SW 1271 (cell line): ENCODE measurements around the gene PAQR5.
A peak's percentile ranks its signal among the peaks of the same experiment; 100 is the strongest.
"Not testable (repeated sequence)": the region's sequence is repeated elsewhere in the genome, so short reads cannot be mapped to it uniquely, and the experiment has no call there.

Experiments
- DNase-seq, 2 experiments: peaks; one replicate each; lab custom pipeline; 2025; lab: John Stamatoyannopoulos, UW

Gene PAQR5

DNA sequence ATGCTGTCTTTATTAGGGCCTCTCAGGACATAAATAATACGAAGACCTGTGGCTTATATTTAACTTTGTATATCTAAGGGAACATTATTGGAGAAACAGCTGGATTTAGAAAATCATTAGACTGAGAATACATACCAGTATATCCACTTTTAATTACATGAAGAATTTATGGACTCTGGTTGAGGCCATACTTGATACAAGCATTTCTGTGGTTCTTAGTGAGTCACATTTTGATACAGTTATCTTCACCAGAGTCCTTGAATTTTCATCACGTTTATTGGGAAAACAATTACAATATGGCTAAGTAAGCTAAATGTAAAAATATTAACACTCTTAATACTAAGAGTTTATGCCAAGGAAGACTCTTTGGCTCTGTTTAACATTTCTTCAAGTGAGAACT is 125.3 kb downstream of the PAQR5 start:
- DNase-seq: no peak

DNA sequence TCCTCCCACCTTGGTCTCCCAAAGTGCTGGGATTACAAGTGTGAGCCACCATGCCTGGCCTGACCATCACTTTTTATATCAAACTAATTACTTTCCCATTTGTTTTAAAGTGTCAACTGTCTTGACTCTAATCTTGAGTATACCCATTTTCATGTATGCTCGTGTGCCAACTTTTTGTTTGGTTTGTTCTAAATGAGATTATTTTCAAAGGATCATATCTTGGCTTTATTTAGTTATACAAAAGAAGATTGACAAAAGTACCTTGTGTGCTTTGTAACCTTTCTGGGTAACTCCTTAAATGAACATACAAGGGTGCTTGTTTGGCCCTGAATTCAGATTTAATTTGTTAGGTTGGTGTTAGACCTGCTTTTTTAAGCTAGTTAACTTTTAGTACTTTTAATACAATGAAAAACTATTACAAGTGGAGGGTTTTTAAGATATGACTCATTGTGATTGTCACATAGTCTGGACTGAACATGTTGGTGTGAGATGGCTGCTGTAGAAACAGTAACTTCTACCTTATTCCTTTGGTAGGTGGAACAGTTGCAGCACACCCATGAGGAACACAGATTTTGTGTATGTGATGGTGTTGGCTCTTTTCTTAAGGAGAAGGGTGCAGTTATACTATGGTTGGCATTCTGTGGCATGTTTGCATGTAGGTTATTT is 126.2 kb downstream of the PAQR5 start:
- DNase-seq: no peak

DNA sequence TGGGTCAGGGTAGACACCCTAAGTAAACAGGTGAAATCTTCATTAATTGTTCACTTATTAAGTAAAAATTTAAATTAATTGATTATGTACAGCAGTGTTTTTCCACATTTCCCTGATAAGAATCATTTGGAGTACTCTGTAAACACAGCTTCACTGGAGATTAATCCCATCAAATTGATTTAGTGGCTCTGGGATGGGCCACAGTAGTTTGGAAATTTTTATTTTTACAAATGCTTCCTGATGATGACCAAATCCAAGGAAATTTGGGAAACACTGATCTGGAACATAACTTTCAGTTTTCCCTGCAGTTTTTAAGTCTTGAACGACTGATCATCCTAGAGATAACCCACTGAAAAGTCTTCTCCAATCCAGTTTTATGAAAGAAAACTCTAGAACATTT is 135.1 kb downstream of the PAQR5 start:
- DNase-seq: no peak

DNA sequence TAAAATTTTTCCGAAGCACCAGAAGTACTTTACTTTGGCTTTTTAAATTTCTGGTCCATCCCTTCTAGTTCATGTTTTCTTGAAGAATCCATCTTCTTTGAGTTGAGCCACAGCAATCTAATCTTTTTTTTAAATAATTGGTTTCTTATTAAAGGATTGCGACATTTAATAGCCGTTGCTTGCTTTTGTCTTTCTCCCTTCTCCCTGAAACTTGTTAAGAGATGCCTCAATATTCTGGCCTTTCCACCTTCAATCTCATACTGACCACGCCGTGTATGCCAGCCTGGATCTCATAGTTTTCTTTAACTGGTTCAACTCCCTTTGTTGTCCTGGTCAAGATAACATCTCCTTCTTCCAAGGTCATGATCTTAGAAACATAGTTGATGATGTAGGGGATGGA is 135.5 kb downstream of the PAQR5 start:
- DNase-seq: no peak

DNA sequence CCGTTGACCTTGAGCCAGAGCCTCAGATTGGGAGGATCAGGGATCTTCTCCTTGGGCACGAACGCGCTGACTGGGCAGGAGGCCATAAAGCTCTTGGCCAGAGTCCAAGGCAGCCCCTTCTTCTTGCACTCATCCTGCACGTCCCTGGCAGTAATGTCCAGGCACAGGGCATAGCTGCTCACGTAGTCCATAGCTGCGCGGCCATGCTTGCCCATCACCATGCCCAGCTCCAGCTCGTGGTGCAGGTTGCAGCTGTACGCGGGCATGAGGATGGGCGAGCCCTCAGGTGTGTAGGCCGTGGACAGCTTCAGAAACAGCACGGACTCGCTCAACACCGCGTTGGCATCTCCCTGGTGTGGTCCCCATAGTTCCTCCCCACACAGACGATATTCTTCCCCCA is 136.0 kb downstream of the PAQR5 start:
- no peak for DNase-seq

DNA sequence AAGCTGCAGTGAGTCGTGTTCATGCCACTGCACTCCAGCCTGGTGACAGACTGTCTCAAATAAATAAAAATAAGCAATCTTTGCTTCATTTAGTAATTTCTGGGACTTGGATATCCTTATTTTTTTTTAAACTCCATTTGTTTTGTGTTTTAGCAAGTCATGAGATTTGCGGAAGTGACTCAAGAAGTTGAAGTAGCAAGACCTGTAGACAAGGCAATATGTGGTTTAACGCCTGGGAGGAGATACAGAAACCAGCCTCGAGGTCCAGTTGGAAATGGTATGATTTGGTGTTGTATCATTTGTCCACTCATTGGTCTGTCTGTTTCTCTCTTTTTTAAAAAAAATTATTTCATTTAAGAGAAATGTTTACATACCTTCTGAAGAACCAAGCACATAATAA is 137.3 kb downstream of the PAQR5 start:
- no peak for DNase-seq

DNA sequence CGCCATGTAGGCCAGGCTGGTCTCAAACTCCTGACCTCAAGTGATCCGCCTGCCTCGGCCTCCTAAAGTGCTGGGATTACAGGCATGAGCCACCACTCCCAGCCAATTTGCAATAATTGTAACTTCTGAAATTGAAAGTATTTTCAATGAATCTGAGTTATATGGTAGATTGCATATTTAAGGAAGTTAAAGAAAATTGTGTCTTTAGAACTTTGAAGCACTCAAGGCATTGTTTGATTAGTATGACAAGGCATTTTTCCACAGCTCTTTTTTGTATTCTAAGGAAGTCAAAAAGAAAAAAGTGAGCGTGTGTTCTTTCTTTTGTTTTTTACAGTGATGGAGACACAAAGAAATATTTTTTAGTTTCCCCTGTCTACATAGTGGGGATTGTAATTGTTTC is 138.2 kb downstream of the PAQR5 start:
- DNase-seq: no peak

DNA sequence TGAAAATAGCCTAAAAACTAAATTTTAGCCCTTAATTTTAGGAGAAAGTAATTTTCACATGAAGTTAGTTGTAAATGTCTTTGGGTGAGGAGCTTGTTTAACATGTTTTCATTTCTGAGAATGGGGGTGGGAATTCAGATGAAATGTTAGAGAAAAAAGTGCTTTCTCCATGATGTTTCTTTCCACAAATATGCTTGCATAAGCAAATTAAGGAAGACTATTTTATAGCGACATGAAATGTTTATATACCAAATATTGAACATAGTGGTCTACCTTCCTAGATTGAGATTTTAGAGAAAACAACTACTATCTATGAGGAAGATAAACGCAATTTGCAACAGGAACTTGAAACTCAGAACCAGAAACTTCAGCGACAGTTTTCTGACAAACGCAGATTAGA is 140.9 kb downstream of the PAQR5 start:
- DNase-seq: no peak

DNA sequence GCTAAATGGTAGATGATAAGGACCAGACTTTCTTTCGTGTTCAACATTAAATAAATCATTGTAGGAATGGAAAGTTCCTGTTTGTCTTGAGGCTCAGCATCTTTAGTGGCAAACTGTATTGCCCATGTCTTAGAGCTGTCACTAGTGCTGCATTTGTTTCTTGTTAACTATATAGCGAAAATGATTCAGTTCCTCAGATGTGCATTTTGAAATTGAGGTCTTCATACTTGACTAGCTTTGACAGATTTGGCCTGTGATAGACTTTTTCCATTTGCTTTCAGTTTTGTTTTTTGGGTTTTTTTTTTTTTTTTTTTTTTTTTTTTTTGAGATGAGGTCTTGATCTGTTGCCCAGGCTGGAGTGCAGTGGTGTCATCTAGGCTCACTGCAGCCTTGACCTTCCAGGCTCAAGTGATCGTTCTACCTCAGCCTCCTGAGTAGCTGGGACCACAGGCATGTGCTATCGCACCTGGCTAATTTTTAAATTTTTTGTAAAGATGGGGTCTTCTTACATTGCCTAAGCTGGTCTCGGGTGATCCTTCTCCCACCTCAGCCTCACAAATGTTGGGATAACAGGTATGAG is 144.4 kb downstream of the PAQR5 start:
- no peak for DNase-seq

DNA sequence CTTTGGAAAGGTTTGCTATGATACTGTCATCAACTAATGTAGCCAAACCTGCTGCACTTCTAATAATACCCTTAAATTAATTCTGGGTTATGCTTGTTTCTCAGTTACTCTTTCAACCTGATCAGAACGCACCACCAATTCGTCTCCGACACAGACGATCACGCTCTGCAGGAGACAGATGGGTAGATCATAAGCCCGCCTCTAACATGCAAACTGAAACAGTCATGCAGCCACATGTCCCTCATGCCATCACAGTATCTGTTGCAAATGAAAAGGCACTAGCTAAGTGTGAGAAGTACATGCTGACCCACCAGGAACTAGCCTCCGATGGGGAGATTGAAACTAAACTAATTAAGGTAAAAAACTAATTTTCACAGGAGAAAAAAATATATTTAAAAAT is 146.0 kb downstream of the PAQR5 start:
- no peak for DNase-seq

DNA sequence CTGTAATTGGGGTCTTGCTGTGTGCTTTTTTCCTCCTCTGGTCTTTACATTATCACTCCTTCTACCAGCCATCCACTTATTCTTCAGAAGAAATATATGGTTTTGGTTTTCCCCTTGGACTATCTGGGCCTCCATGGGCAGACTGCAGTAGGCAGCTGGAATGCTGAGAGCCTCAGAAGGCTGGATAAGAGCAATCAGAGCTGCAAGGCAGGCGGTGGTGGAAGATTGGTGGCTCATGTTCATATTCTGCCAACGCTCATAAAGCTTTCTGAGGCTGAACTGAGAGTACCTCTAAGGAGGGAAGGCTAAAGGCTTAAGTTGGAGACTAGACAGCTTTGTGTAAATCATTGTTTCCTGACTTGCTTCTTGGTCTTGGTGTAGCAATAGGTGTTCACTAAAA is 148.2 kb downstream of the PAQR5 start:
- DNase-seq: no peak

DNA sequence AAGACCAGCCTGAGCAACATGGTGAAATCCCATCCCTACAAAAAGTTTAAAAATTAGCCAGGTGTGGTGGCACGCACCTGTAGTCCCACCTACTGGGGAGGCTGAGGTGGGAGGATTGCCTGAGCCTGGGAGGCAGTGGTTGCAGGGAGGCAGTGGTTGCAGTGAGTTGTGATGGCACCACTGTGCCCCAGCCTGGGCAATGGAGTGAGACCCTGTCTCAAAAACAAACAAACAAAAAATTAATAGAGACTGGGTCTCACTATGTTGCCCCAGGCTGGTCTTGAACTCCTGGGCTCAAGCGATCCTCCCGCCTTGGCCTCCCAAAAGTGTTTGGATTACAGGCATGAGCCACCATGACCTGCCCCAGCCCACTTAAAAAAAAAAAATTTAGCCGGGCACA is 151.5 kb downstream of the PAQR5 start:
- not testable (repeated sequence) for DNase-seq

DNA sequence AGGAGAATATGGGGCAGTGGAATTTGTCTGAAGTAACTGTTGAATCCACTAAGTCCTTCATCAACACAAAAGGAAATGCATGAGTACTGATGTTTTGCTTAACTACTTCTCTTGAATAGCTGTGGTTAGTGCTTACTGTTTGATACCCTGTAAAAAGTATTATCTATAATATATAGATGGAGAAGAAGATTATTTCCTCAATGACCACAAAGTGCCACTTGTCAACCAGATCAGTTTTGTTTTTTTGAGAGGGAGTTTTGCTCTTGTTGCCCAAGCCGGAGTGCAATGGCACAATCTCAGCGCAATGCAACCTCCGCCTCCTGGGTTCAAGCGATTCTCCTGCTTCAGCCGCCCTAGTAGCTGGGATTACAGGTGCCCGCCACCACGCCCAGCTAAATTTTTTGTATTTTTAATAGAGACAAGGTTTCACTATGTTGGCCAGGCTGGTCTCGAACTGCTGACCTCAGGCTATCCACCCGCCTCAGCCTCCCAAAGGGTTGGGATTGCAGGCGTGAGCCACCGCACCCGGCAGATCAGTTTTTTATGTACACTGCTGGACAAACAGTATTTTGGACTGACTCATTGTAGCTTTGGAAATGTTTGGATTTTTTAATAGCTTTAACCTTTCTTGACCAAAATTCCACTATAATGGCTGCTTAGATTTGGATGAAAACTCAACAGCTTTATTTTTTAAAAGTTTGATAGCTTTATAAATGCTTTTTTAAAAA is 152.4 kb downstream of the PAQR5 start:
- DNase-seq: no peak

DNA sequence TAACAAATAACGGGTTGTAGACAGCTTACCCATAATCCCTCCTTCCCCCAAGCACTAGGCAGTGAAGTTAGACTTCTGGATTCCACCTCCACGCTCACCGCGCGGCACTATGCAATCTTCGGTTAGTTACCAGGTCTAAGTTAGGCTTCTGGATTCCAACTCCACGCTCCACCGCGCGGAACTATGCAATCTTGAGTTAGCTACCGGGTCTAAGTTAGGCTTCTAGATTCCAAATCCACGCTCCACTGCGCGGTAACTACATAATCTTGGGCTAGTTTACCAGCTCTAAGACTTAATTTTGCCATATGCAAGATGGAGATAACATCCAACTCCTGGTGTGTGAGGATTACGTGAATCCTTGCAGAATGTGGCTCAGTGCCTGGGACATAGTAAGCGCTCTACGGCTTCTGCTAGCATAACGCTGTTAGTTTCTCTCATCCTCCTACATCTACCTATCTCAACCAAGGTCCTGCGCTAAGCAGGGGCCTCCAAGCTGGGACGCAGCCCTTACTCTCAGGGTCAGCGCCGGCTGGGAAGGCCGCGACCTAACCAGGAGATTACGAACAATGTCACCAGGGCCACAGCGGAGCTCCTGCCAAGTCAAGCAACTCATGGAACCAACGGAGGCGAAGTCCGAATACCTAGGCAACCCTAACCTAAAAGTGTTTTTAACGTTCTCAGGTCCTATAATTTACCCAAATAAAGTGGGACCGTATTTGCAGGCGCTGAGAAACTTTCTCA is 153.4 kb downstream of the PAQR5 start:
- DNase-seq: no peak

DNA sequence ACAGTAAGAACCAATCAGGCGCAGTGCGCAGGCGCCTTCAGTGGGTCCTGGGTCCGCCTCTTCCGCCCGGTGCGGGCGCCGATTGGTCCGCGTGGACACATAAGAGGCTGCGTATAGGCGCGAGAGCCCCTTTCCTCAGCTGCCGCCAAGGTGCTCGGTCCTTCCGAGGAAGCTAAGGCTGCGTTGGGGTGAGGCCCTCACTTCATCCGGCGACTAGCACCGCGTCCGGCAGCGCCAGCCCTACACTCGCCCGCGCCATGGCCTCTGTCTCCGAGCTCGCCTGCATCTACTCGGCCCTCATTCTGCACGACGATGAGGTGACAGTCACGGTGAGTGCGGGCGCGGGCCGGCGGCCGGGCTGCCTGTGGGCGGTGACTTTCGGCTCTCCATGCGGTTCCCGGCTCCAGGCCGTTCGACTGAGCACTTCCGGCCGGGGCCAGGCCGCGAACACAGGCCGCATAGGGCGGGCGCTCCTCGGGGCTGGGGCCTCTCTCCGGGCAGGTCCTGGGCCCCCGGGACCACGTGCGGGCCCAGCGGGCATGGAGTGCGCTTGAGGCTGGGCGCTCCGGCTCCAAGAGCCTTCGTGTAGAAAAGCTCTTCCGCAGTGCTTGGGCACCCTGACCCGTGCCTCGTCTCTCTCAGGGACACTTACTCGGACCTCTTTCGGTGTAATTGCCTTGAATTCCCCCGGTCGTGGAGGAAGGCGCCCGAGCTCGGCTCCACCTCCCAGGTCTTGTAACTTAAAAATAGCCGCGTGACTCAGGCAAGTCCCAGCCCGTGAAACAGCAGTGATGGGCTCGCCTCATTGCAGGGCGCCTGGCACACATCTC is 154.2 kb downstream of the PAQR5 start, which contains the start of gene RPLP1:
TSS of gene RPLP1 (plus strand) at position 127 of the 830 bp plus-strand sequence. CDS start at position 258, 131 bp downstream.
- peak; percentile 64 to 92 for DNase-seq

DNA sequence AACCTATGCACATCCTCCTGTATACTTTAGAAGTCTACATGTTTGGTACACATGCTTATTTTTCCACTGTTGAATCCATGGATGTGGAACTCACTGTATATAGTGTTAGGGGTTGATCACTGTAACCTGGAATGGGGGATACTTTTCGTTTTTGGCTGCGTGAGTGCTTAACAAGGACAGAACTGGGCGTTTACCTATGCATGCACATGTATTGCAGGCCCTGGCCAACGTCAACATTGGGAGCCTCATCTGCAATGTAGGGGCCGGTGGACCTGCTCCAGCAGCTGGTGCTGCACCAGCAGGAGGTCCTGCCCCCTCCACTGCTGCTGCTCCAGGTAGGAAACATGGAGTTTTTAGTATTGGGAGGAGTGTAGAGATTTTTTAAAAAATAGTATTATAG is 156.2 kb downstream of the PAQR5 start:
- DNase-seq: no peak

DNA sequence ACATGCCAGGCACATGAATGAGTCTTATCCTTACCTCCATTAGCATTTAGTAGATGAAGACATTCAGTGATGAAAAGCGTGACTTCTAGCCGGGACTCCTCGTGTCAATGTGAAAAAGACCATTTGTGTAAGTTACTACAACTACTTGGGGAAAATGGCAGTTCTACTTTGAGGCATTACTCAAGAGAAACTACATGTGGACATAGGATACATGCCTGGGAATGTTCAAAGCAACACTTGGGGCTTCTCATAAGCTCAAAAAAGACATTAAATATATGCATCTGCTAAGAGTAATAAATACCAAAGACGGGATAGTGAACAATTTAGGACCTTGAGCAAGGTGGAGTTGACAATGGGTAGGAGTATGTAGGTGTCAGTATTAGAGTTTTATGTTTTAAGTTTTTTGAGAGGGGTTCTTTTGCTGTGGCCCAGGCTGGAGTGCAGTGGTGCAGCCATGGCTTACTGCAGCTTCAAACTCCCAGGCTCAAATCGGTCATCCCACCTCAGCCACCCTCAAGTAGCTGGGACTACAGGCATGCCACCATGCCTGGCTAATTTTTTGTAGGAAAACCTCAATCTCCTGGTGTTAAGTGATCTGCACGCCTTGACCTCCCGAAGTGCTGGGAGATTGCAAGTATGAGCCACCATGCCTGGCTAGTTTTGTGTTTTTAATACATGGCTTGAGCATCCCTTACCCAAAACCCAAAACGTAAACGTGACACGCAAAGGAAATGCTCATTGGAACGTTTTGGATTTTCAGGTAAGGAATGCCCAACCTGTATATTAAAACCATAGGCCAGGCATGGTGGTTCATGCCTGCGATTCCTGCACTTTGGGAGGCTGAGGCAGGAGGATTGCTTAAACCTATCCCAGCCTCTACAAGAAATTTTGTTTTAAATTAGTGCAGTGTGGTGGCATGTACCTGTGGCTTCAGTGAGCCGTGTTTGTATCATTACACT is 157.8 kb downstream of the PAQR5 start:
- DNase-seq: no peak
